DOHH2 (cell line): Measurements from ENCODE around the gene CBX5.

Experiments
- H3F3A ChIP-seq: fragments of 200-600 bp; sonication (generic), shearing (Covaris generic); 2 replicates; pipeline ENCODE4 v1.6.0; 2016; ENCODE audit warnings: antibody characterized with exemption, mild to moderate bottlenecking; ENCODE audit not compliant: control insufficient read depth, insufficient read depth
- H3K27ac ChIP-seq: fragments of 200-600 bp; sonication (generic); 2 replicates; pipeline ENCODE4 v1.5.1; 2014; ENCODE audit warnings: low read depth, mild to moderate bottlenecking, low read length, moderate library complexity
- H3K27me3 ChIP-seq: fragments of 200-600 bp; sonication (generic); 2 replicates; pipeline ENCODE4 v1.6.1; 2014; ENCODE audit warnings: mild to moderate bottlenecking, low read length, mixed read lengths; ENCODE audit not compliant: control insufficient read depth
- H3K36me3 ChIP-seq: fragments of 200-600 bp; sonication (generic); 2 replicates; pipeline ENCODE4 v1.6.1; 2014; ENCODE audit warnings: mild to moderate bottlenecking, low read length, moderate library complexity, mixed read lengths; ENCODE audit not compliant: control insufficient read depth
- H3K4me1 ChIP-seq: fragments of 200-600 bp; sonication (generic); 2 replicates; pipeline ENCODE4 v1.6.1; 2014; ENCODE audit warnings: mild to moderate bottlenecking, low read length, mixed read lengths; ENCODE audit not compliant: control insufficient read depth
- H3K4me2 ChIP-seq: fragments of 200-600 bp; sonication (generic); 2 replicates; pipeline ENCODE4 v1.6.0; 2014; ENCODE audit warnings: mild to moderate bottlenecking, low read length, moderate library complexity
- H3K4me3 ChIP-seq: fragments of 200-600 bp; sonication (generic); 2 replicates; pipeline ENCODE4 v1.5.1; 2014; ENCODE audit warnings: mild to moderate bottlenecking, low read length, mixed read lengths
- H3K79me2 ChIP-seq: fragments of 200-600 bp; sonication (generic); 2 replicates; pipeline ENCODE4 v1.6.1; 2014; ENCODE audit warnings: mild to moderate bottlenecking, low read length, mixed read lengths; ENCODE audit not compliant: control insufficient read depth
- H3K9me2 ChIP-seq: fragments of 200-600 bp; sonication (generic); replicated peaks from 2 replicates; pipeline ENCODE4 v1.6.1; 2014; ENCODE audit warnings: mild to moderate bottlenecking, low read length, mixed read lengths; ENCODE audit not compliant: control insufficient read depth
- H3K9me3 ChIP-seq: fragments of 200-600 bp; sonication (generic); 2 replicates; pipeline ENCODE4 v1.6.1; 2014; ENCODE audit warnings: antibody characterized with exemption, low read length, mixed read lengths; ENCODE audit not compliant: control insufficient read depth, insufficient read depth
- H4K20me1 ChIP-seq: fragments of 200-600 bp; sonication (generic); 2 replicates; pipeline ENCODE4 v1.6.0; 2014; ENCODE audit warnings: low read depth, mild to moderate bottlenecking, antibody characterized with exemption, low read length, moderate library complexity; ENCODE audit not compliant: control insufficient read depth, insufficient read depth
- EZH2phosphoT487 ChIP-seq: fragments of 200-600 bp; sonication (generic); IDR thresholded peaks from 2 replicates; pipeline ENCODE4 v1.6.1; 2017; ENCODE audit warnings: borderline replicate concordance, mild to moderate bottlenecking, antibody characterized with exemption, low read length, moderate library complexity, mixed read lengths
- TF ChIP-seq, protein P1 (sequence below): fragments of 200-600 bp; sonication (generic); IDR thresholded peaks from one replicate; pipeline ENCODE4 v1.5.1; 2014; ENCODE audit warnings: antibody characterized with exemption, mild to moderate bottlenecking, low read depth, low read length; ENCODE audit not compliant: poor library complexity, severe bottlenecking

The CBX5 gene

DNA sequence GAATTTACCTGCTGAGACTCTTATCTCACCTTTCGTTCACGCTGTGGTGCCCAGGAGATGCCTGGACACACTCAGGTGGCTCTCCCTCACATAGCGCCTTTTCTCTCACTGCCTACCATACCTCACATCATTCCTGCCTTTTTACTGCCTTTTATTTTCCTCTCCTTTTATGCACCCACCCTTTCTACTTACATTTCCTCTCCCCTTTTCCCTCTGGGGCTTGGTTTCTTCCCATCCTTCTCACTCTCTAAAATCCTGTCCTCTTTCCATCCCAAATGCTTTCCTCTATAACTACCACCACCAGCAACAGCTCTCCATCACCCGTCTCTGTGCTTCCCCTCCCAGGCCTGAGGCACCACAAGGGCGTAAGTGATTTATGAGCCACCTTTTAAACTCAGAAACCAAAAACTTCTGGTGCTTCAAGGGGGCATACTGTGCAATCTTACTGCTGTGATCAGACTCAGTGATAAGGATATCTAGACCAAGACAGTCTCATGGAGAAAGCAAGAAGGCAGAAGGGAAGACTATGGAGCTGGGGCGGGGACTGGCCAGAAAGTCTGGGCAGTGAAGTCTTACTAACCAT is 58.4 kb downstream of the CBX5 start:
- no peaks in the 10 kb centered on the region for H3K9me2 ChIP-seq
- H3K79me2 ChIP-seq: no peaks in the 10 kb centered on the region
- H3K27me3 ChIP-seq: no peaks in the 10 kb centered on the region
- H3K4me2 ChIP-seq: no peak overlapping the region
- no peak overlapping the region for H3K27ac ChIP-seq
- peaks cover 39% of the 10 kb centered on the region for H3K4me1 ChIP-seq
- H3K9me3 ChIP-seq: no peaks in the 10 kb centered on the region
- TF ChIP-seq EZH2phosphoT487: no peak
- TF ChIP-seq, protein P1, sequence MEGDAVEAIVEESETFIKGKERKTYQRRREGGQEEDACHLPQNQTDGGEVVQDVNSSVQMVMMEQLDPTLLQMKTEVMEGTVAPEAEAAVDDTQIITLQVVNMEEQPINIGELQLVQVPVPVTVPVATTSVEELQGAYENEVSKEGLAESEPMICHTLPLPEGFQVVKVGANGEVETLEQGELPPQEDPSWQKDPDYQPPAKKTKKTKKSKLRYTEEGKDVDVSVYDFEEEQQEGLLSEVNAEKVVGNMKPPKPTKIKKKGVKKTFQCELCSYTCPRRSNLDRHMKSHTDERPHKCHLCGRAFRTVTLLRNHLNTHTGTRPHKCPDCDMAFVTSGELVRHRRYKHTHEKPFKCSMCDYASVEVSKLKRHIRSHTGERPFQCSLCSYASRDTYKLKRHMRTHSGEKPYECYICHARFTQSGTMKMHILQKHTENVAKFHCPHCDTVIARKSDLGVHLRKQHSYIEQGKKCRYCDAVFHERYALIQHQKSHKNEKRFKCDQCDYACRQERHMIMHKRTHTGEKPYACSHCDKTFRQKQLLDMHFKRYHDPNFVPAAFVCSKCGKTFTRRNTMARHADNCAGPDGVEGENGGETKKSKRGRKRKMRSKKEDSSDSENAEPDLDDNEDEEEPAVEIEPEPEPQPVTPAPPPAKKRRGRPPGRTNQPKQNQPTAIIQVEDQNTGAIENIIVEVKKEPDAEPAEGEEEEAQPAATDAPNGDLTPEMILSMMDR: no peak
- no peaks in the 10 kb centered on the region for H4K20me1 ChIP-seq
- peaks cover 13% of the 10 kb centered on the region for H3F3A ChIP-seq
- no peak overlapping the region for H3K4me3 ChIP-seq
- H3K36me3 ChIP-seq: no peaks in the 10 kb centered on the region

DNA sequence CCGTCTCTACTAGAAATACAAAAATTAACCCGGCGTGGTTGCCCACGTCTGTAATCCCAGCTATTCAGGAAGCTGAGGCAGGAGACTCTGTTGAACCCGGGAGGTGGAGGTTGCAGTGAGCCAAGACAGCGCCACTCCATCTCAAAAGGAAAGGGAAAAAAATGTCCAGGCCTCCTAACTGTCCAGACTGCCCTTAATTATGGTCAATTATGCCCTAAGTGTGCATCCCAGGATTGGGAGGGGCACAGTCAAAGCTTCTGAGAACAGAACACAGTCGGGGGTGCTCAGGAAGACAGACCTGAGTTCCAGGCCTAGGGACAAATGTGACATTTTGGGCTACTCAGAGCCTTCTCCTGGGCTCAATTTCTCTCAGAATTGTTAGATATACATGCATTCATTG is 59.4 kb downstream of the CBX5 start:
- H3K4me2 ChIP-seq: peak overlapping the region; percentile 95
- no peak overlapping the region for H3K4me3 ChIP-seq

DNA sequence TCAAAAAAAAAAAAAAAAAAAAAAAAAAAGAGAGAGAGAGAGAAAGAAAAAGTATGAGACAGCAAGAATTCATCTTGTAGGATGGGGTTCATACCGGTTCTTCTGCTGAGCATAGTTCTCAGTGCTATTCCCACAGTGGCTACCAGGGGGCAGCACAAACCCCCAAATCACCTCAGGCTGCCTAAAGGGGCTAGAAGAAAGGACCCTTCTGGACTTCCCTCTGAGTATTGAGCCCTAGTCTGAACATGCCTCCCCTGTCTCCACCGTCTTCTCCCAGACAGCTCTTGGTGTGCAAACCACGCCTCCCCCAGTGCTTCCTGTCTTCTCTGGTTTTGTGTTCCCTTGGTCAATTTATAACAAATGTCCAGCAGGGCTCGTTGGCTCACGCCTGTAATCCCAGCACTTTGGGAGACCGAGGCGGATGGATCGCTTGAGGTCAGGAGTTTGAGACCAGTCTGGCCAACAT is 59.8 kb downstream of the CBX5 start:
- Histone ChIP-seq H3K79me2 (no peaks in the 10 kb centered on the region), H4K20me1 (no peaks in the 10 kb centered on the region), H3K4me3 (peak overlapping the region; percentile 79; the same call in 1 of the 2 replicates), H3K9me2 (no peaks in the 10 kb centered on the region), H3K27ac (peak overlapping the region; percentile 92), H3F3A (peaks cover 25% of the 10 kb centered on the region), H3K9me3 (no peaks in the 10 kb centered on the region), H3K36me3 (no peaks in the 10 kb centered on the region), H3K4me2 (peak overlapping the region; percentile 95), H3K27me3 (no peaks in the 10 kb centered on the region), H3K4me1 (peaks cover 53% of the 10 kb centered on the region)
- no peak for TF ChIP-seq EZH2phosphoT487
- TF ChIP-seq, protein P1: peak; percentile 79

More for the DNA sequence above, 59.4 kb downstream of the CBX5 start:
- no peaks in the 10 kb centered on the region for H3K36me3 ChIP-seq
- TF ChIP-seq EZH2phosphoT487: no peak
- TF ChIP-seq, protein P1: no peak
- no peaks in the 10 kb centered on the region for H3K79me2 ChIP-seq
- no peaks in the 10 kb centered on the region for H3K27me3 ChIP-seq
- no peak overlapping the region; the same call in 1 of the 2 replicates for H3K27ac ChIP-seq
- H3K4me1 ChIP-seq: peaks cover 49% of the 10 kb centered on the region
- H4K20me1 ChIP-seq: no peaks in the 10 kb centered on the region
- H3F3A ChIP-seq: peaks cover 21% of the 10 kb centered on the region
- no peaks in the 10 kb centered on the region for H3K9me2 ChIP-seq
- no peaks in the 10 kb centered on the region for H3K9me3 ChIP-seq
